Natural killer cell (primary cell): Measurements from ENCODE around the gene THNSL1. TPM values are rescaled to one million over a fixed set of nuclear protein-coding genes. Genes with fewer than 3 reads are reported as not detected.

ENCODE experiments used
- ATAC-seq, 3 donors: fragments of 150-1000 bp in 2 of 3; fragments of 200-7000 bp in 1 of 3; cut with Tn5 transposase; 1 replicate in 1 of 3; 2 replicates in 2 of 3; pipeline ENCODE4 v1.10.0; 2021; ENCODE audit warnings: mild to moderate bottlenecking in 2 of 3, moderate library complexity in 2 of 3
- DNase-seq, 2 donors: peaks; one replicate each; pipeline versions ENCODE4 v3.0.0 to v3.0.0-alpha.2; 2013 to 2021; ENCODE audit warnings: mixed read lengths in 1 of 2
- H3K27ac ChIP-seq: one replicate; pipeline ENCODE4 v1.5.1; 2013; ENCODE audit warnings: mild to moderate bottlenecking, low read length
- H3K27me3 ChIP-seq: one replicate; pipeline ENCODE4 v1.6.1; 2013; ENCODE audit warnings: low read length; ENCODE audit not compliant: control insufficient read depth, insufficient read depth
- H3K36me3 ChIP-seq: one replicate; pipeline ENCODE4 v1.6.1; 2013; ENCODE audit warnings: low read length; ENCODE audit not compliant: control insufficient read depth, insufficient read depth
- H3K4me1 ChIP-seq: one replicate; pipeline ENCODE4 v1.6.1; 2013; ENCODE audit warnings: low read length; ENCODE audit not compliant: control insufficient read depth, insufficient read depth
- H3K4me3 ChIP-seq: one replicate; pipeline ENCODE4 v1.5.1; 2013; ENCODE audit warnings: low read length
- H3K9me3 ChIP-seq: one replicate; pipeline ENCODE4 v1.6.1; 2013; ENCODE audit warnings: low read length; ENCODE audit not compliant: control insufficient read depth, insufficient read depth
- H3K27ac Mint-ChIP-seq, 2 donors: one replicate each; pipeline ENCODE4 v1.8.0; 2022; ENCODE audit warnings: mild to moderate bottlenecking in 2 of 2, mixed read lengths in 2 of 2, moderate library complexity in 1 of 2
- H3K27me3 Mint-ChIP-seq, 2 donors: one replicate each; pipeline ENCODE4 v1.8.0; 2022; ENCODE audit warnings: low read depth in 2 of 2, mixed read lengths in 2 of 2
- H3K36me3 Mint-ChIP-seq: one replicate; pipeline ENCODE4 v1.8.0; 2022; ENCODE audit warnings: mixed read lengths
- H3K4me1 Mint-ChIP-seq, 2 donors: one replicate each; pipeline ENCODE4 v1.8.0; 2022; ENCODE audit warnings: mixed read lengths in 2 of 2
- H3K4me3 Mint-ChIP-seq: one replicate; pipeline ENCODE4 v1.8.0; 2022; ENCODE audit warnings: mild to moderate bottlenecking, moderate library complexity, mixed read lengths
- H3K9me3 Mint-ChIP-seq, 2 donors: one replicate each; pipeline ENCODE4 v1.8.0; 2022; ENCODE audit warnings: mixed read lengths in 2 of 2
- whole genome bisulfite sequencing: methylation state at CpG from one replicate; pipeline ENCODE4 v1.1.7; 2013; ENCODE audit warnings: missing lambda C conversion rate; ENCODE audit not compliant: insufficient coverage; 5-methylcytosine and 5-hydroxymethylcytosine counted together
- intact Hi-C: fragments of 100-400 bp; cut with micrococcal nuclease; formaldehyde crosslinking; loops from one replicate; pipeline ENCODE4 v1.14.2; 2022
- total RNA-seq, 4 donors: library from RNA; stranded (reverse); fragments of 120-200 nt in 1 of 4; gene quantifications; one replicate each; pipeline versions ENCODE4 v1.2.3 to v1.2.4, GENCODE V29; 2013 to 2022
- TF ChIP-seq, protein P1 (sequence below): fragments of 200-600 bp; IDR thresholded peaks from one replicate; pipeline ENCODE4 v1.8.0; 2022; ENCODE audit warnings: antibody characterized with exemption

The THNSL1 gene
- total RNA-seq, 3 donors from 2014 or later (not counting 1 experiment from before 2014, with no cell fraction given), result 1.2 to 2.9 (median 2.3) TPM

DNA sequence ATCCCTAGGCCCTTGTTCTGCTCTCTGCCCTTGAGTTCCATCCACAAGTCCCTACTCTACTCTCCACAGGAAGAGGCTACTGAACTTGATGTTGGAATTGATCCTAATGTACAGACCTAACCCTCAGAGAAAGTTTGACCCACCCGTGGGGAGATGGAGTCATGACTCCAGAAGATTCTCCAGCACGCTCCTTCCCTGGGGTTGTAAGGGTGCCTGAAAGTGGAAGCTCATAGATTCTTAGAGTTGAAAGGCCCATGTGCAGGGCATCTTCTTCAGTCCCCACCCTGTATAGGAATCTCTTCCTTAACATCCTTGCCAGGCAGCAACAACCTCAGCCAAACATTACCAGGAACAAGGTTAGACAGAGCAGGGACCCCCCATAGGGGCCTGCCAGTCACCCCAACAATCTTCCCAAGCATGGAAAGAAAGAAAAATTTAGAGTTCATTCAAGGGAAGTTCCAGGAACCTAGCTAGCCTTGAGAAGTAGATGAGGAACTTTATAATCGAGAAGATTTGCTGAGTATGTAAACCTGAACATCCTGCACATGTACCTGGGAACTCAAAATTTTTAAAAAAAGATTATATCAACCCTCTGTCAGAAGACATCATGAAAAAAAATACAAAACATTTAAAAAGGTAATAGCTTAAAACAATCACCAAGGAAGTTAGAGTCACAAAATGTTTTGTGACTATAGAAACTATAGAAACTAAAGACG, 49.5 kb downstream of the THNSL1 start:
- Histone ChIP-seq H3K27ac (no peak overlapping the region), H3K4me1 (peaks cover 16% of the 10 kb centered on the region), H3K9me3 (no peaks in the 10 kb centered on the region), H3K36me3 (no peaks in the 10 kb centered on the region), H3K27me3 (no peaks in the 10 kb centered on the region), H3K4me3 (no peak overlapping the region)
- intact Hi-C loops, result no loop called here
- TF ChIP-seq, protein P1, sequence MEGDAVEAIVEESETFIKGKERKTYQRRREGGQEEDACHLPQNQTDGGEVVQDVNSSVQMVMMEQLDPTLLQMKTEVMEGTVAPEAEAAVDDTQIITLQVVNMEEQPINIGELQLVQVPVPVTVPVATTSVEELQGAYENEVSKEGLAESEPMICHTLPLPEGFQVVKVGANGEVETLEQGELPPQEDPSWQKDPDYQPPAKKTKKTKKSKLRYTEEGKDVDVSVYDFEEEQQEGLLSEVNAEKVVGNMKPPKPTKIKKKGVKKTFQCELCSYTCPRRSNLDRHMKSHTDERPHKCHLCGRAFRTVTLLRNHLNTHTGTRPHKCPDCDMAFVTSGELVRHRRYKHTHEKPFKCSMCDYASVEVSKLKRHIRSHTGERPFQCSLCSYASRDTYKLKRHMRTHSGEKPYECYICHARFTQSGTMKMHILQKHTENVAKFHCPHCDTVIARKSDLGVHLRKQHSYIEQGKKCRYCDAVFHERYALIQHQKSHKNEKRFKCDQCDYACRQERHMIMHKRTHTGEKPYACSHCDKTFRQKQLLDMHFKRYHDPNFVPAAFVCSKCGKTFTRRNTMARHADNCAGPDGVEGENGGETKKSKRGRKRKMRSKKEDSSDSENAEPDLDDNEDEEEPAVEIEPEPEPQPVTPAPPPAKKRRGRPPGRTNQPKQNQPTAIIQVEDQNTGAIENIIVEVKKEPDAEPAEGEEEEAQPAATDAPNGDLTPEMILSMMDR, result no peak
- Mint-ChIP-seq H3K36me3 (no peaks in the 10 kb centered on the region), H3K27ac (no peak overlapping the region), H3K4me1 (peaks cover 15 to 22% of the 10 kb centered on the region in 2 donors), H3K4me3 (no peak overlapping the region), H3K27me3 (peaks cover 0 to 2% of the 10 kb centered on the region in 2 donors), H3K9me3 (no peaks in the 10 kb centered on the region)
- 92% methylated on average over 3 of the region's 4 CpGs for WGBS
- ATAC-seq, result no peak
- DNase-seq, result no peak

DNA sequence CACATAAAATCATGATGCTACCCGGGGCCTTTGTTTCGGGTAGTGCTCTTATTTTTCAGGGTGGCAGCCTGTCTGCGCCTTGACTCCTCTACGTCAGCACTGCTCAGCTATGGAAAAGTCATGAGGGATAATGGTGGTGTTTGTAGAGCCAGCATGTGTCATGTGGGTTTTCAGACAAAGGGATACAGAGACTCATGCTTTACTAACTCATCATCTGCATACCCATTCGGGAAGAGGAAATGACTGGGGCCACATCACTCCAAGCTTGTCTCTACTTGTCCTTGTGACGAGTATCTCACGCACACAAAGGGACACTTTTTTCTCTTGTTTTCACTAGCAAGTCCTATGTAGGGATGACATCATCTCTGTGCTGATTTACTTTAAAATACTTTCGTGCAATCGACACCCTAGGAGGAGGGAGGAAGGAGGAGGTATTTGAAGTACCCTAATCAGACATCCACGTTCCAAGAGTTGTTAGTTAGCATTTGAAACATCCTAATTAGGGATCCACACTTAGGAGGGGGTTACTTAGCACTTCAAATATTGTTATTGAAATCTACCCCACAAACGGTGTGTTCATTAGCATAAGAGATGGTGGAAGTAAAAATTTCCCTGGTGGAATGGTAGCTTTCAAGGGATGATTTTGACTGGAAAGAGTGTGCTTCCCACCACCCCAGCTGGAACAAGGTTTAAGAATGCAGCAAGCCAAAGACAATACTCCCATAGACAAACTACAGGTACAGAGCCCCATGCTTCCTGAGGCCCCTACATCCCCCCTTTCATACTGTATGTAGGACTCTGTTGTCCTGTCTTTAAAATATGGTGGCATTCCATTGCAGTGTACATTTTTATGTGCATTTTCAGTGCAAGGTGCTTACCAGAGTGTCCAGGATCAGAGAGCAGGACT, 52.0 kb downstream of the THNSL1 start:
- intact Hi-C loops, result no loop called here
- no peak overlapping the region for H3K4me3 ChIP-seq
- Mint-ChIP-seq H3K36me3 (no peaks in the 10 kb centered on the region), H3K27ac (no peak overlapping the region), H3K4me1 (peaks cover 3 to 5% of the 10 kb centered on the region in 2 donors), H3K9me3 (no peaks in the 10 kb centered on the region), H3K27me3 (peaks cover 0 to 4% of the 10 kb centered on the region in 2 donors), H3K4me3 (no peak overlapping the region)
- no peaks in the 10 kb centered on the region for H3K9me3 ChIP-seq
- ATAC-seq, result no peak
- TF ChIP-seq, protein P1, result no peak
- H3K36me3 ChIP-seq, result no peaks in the 10 kb centered on the region
- H3K27me3 ChIP-seq, result no peaks in the 10 kb centered on the region
- no peak overlapping the region for H3K27ac ChIP-seq
- no peak for DNase-seq
- peaks cover 1% of the 10 kb centered on the region for H3K4me1 ChIP-seq
- 87% methylated on average over 7 of the region's 11 CpGs for WGBS

DNA sequence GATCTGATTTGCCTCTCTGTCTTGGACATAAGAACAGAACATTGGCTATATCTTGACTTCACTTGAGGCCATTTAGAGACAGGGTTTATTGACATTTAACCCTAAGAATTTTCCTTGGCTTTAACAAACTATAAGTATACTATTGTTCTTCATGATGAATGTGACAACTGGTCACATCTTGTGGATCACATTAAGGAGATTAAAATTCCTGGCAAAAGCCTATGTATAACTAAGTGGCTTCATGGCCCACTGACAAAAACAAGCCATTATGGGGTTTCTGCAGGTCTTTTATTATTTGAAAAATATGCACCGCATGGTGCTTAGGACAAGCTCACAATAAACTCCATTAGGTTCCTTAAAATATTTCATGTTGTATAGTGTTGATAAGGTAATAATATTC, 54.8 kb downstream of the THNSL1 start:
- TF ChIP-seq, protein P1, result no peak
- H3K4me1 Mint-ChIP-seq, result no peaks in the 10 kb centered on the region
- H3K9me3 ChIP-seq, result no peaks in the 10 kb centered on the region
- no peak overlapping the region for H3K27ac Mint-ChIP-seq
- intact Hi-C loops, result no loop called here
- no peak for DNase-seq
- no peaks in the 10 kb centered on the region for H3K4me1 ChIP-seq
- H3K36me3 ChIP-seq, result no peaks in the 10 kb centered on the region
- no peak overlapping the region for H3K4me3 Mint-ChIP-seq
- no peak overlapping the region for H3K27ac ChIP-seq
- H3K36me3 Mint-ChIP-seq, result no peaks in the 10 kb centered on the region
- no peak for ATAC-seq
- no peaks in the 10 kb centered on the region for H3K27me3 ChIP-seq
- no peaks in the 10 kb centered on the region for H3K9me3 Mint-ChIP-seq
- H3K4me3 ChIP-seq, result no peak overlapping the region
- H3K27me3 Mint-ChIP-seq, result peaks cover 7 to 8% of the 10 kb centered on the region in 2 donors
- WGBS, result no CpG with 5 or more reads among the region's 1 CpG
